Motor neuron (in vitro differentiated cells): ENCODE results near the gene ZNF335. TPM values are rescaled to one million over a fixed set of nuclear protein-coding genes. Genes with fewer than 3 reads are reported as not detected.

Experiments used
- ATAC-seq, 8 experiments: fragments of 200-7000 bp; cut with Tn5 transposase; replicated peaks in 6 of 8; 2 replicates each; pipeline ENCODE4 v1.8.0; 2021; ENCODE audit warnings: mild to moderate bottlenecking in 8 of 8, moderate library complexity in 8 of 8
- H3K27ac ChIP-seq, 2 donors: fragments of 250-450 bp; sonication (Bioruptor Pico); 2 replicates each; pipeline ENCODE4 v1.9.0; 2021; ENCODE audit warnings: antibody characterized with exemption in 2 of 2, mild to moderate bottlenecking in 2 of 2, moderate library complexity in 1 of 2
- H3K4me1 ChIP-seq, 2 donors: fragments of 250-450 bp; sonication (Bioruptor Pico); replicated peaks in 1 of 2; 2 replicates each; pipeline ENCODE4 v1.6.1; 2021; ENCODE audit warnings: antibody characterized with exemption in 2 of 2, mild to moderate bottlenecking in 2 of 2, moderate library complexity in 1 of 2
- H3K4me3 ChIP-seq, 5 donors: fragments of 250-450 bp; sonication (Bioruptor Pico); 2 replicates each; pipeline ENCODE4 v1.9.0; 2021; ENCODE audit warnings: antibody characterized with exemption in 5 of 5, mild to moderate bottlenecking in 5 of 5, moderate library complexity in 4 of 5
- WGBS, 10 experiments: fragments of 450-650 bp; shearing (Covaris generic); methylation state at CpG; one replicate each; pipeline ENCODE4 v1.0.0; 2022; 5-methylcytosine and 5-hydroxymethylcytosine counted together
- in situ Hi-C, 9 experiments: fragments of 400-800 bp; cut with MboI; loops; one replicate each; pipeline ENCODE4 v1.15.0; 2021; ENCODE audit warnings: low sequenced_read_pairs in 9 of 9, low pct_unique_long_range_greater_than_20kb in 2 of 9; ENCODE audit not compliant: unreplicated experiment in 9 of 9
- total RNA-seq, 8 experiments: library from RNA; unstranded; fragments of 300-600 nt; gene quantifications; 2 replicates each; pipeline versions ENCODE4 v1.2.3 to v1.2.4, GENCODE V29; 2022

ZNF335 gene
- total RNA-seq, 8 experiments from 2014 or later, result 7.3 to 21.9 (median 12.1) TPM

DNA sequence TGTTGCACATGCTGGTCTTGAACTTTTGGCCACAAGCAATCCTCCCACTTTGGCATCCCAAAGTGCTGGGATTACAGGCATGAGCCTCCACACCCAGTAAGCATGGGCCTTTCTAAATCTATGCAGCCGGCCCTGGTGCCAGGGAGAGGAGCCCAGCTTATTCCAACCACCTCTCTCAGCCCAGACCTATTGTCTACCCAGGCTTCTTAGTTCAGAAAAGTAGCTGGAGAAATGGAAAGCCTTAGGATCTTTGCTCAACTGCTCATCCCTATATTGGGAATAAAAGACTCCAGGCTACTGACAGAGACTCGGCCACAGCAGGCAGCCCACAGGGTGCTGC lies 45.3 kb downstream of the ZNF335 start:
- ATAC-seq, result no peak
- WGBS, 10 experiments, result 83 to 100% methylated on average over 1 of the region's 2 CpGs; no CpG with 5 or more reads in 8 of the 10 experiments
- in situ Hi-C loops, result no loop called here

GRCh38 chr20:45925821-45926506 lies 46.0 kb downstream of the ZNF335 start:
- no peak for ATAC-seq
- WGBS, 10 experiments, result 50 to 97% (median 64%) methylated on average over 1 to 7 of the region's 9 CpGs; no CpG with 5 or more reads in 2 of the 10 experiments
- H3K27ac ChIP-seq, result no peak overlapping the region
- in situ Hi-C loops, result no loop called here
- H3K4me1 ChIP-seq, result no peaks in the 10 kb centered on the region
- no peak overlapping the region for H3K4me3 ChIP-seq

More for the DNA sequence above, 45.3 kb downstream of the ZNF335 start:
- H3K27ac ChIP-seq, result no peak overlapping the region
- no peak overlapping the region for H3K4me3 ChIP-seq
- no peaks in the 10 kb centered on the region for H3K4me1 ChIP-seq

- no peak overlapping the region for H3K4me3 ChIP-seq
- 0 to 100% (median 50%) methylated on average over 1 to 12 of the region's 21 CpGs; no CpG with 5 or more reads in 1 of the 10 experiments for WGBS, 10 experiments
- no peaks in the 10 kb centered on the region for H3K4me1 ChIP-seq
- H3K27ac ChIP-seq, result no peak overlapping the region
- peak in 4 of 8 experiments; percentile 21 to 78 (median 68) for ATAC-seq
- in situ Hi-C loops, result no loop called here
These were observed 47.4 kb downstream of the ZNF335 start for GRCh38 chr20:45924391-45925261.

GRCh38 chr20:45921337-45922189 lies 50.4 kb downstream of the ZNF335 start:
- Histone ChIP-seq H3K4me3 (no peak overlapping the region), H3K4me1 (no peaks in the 10 kb centered on the region), H3K27ac (no peak overlapping the region)
- no peak for ATAC-seq
- 0 to 100% (median 85%) methylated on average over 1 to 9 of the region's 11 CpGs; no CpG with 5 or more reads in 2 of the 10 experiments for WGBS, 10 experiments
- in situ Hi-C loops, result no loop called here

DNA sequence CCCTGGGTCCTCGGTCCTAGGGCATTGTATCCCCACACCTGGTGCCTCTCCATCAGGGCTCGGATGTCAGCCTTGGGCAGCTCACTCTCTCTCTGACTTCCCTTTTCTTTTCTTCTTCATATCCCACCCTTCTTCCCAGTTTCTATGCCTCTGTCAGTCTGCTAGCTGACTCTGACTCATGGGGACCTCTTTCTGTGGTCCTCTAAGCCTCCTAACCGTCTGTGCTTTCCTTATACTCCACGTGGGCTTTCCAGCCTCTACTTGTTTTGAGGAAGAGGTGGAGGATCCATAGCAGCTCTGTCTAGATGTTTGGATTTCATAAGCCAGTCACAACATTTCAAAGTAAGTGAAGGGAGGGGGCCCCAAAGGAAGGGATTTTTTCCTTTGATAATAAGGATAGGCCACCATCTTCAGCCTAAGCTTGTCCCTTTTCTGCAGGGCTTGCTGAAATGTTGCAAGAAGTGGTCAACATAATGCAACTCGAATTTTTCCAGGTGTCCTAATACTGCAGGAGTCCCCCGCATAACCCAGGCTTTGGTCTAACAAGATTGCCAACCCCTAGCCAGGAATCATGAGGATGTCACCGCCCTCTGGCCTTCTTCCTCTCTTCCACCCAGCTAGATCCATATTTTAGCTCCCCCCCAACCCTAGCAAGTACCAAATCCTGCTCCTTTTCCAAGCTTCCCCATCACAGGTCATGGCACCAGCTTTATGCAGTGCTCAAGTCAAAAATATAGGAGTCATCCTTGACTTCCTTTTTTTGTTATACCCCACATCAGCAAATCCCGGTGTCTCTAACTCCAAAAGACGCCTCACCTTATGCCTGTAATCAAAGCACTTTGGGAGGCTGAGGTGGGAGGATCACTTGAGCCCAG lies 51.3 kb downstream of the ZNF335 start:
- Histone ChIP-seq H3K4me1 (no peaks in the 10 kb centered on the region), H3K27ac (no peak overlapping the region), H3K4me3 (no peak overlapping the region)
- WGBS, 10 experiments, result 40 to 77% (median 69%) methylated on average over 1 to 7 of the region's 9 CpGs; no CpG with 5 or more reads in 1 of the 10 experiments
- no peak for ATAC-seq
- in situ Hi-C loops, result no loop called here

DNA sequence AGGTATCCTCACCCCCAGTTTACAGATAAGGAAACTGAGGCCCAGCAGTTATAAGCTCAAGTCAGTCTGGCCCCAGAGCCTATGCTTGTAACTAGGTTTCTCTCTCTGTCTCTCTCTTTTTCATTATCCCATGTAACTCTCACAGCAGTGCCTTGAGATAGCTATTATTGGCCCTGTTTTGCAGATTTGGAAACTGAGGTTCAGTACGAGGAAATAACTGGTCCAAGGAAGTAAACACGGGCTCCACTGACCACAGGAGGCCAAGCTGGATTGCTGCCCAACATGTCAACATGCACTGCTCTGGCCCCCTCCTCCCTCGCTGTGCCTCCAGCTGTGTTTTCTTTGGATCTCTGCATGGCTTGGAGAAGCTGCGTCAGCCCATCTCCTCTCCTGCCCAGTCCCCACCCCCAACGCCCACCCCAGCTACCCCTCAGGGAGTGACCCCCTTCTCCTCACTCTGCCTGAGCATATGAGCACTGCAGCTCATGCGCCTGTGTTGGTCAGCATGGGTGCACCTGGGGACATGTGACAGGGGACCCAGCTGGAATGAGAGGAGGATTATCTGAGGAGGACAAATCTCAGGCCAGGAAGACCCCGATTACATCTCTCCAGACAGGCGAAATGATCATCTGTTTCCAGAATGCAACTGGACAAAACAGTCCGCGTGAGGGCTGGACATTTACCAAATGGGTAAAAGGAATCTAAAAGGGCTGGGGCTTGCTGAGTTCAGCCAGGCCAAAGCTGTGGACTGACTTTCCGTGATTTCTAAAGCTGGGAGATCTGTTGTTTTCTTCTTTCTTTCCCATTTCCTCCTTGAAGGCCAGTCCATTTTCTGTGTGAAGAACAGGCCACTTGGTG lies 52.2 kb downstream of the ZNF335 start:
- Histone ChIP-seq H3K4me1 (no peaks in the 10 kb centered on the region), H3K27ac (no peak overlapping the region), H3K4me3 (no peak overlapping the region)
- 0 to 83% (median 60%) methylated on average over 1 to 4 of the region's 11 CpGs; no CpG with 5 or more reads in 1 of the 10 experiments for WGBS, 10 experiments
- in situ Hi-C loops, result no loop called here
- ATAC-seq, result peak in 5 of 8 experiments; percentile 21 to 82 (median 36)

DNA sequence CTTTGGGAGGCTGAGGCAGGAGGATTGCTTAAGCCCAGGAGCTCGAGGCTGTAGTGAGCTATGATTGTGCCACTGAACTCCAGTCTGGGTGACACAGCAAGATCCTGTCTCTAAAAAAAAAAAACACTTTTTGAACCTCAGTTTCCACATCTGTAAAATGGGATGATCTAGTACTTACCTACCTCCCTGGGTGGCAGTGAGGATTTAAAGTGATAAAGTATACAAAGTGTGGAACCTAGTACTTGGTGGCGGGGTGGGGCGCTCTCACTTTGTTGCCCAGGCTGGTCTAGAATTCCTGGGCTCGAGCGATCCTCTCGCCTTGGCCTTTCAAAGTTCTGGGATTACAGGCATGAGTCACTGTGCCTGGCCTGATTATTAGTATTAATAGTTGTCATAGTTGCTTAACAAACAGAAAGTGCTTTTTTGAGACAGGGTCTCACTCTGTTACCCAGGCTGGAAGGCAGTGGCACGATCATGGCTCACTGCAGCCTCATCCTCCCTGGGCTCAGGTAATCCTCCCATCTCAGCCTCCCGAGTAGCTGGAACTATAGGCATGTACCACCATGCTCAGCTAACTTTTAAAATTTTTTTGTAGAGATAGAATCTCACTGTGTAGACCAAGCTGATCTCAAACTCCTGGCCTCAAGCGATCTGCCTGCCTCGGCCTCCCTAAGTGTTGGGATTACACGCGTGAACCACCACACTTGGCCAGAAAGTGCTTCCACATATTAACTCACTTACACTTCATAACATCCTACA lies 53.0 kb downstream of the ZNF335 start:
- 72 to 100% (median 82%) methylated on average over 3 to 7 of the region's 12 CpGs; no CpG with 5 or more reads in 3 of the 10 experiments for WGBS, 10 experiments
- Histone ChIP-seq H3K27ac (no peak overlapping the region), H3K4me3 (no peak overlapping the region), H3K4me1 (no peaks in the 10 kb centered on the region)
- ATAC-seq, result no peak
- in situ Hi-C loops, result no loop called here

DNA sequence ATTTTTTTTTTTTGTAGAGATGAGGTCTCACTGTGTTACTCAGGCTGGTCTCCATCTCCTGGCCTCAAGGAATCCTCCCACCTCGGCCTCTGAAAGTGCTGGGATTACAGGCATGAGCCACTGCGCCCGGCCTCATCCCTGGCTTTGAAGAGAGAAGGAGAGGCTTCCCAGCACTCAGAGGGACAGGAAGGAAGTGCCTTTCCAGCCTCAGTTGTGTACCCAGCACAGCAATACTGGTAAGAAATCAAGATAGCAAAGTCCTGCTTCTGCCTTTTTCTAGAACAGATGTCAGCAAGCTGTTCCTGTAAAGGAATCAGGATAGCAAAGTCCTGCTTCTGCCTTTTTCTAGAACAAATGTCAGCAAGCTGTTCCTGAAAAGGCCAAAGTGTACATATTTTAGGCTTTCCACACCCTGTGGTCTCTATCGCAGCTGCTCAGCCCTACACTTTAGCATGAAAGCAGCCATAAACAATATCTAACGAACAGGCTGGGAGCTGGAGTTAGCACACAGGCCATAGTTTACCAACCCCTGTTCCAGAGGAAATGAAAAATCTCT lies 53.7 kb downstream of the ZNF335 start:
- no peak overlapping the region for H3K27ac ChIP-seq
- H3K4me1 ChIP-seq, result no peaks in the 10 kb centered on the region
- peak in 3 of 8 experiments; percentile 16 to 54 (median 53) for ATAC-seq
- no peak overlapping the region for H3K4me3 ChIP-seq
- in situ Hi-C loops, result no loop called here
- 17 to 100% (median 75%) methylated on average over 1 to 5 of the region's 5 CpGs; no CpG with 5 or more reads in 2 of the 10 experiments for WGBS, 10 experiments

DNA sequence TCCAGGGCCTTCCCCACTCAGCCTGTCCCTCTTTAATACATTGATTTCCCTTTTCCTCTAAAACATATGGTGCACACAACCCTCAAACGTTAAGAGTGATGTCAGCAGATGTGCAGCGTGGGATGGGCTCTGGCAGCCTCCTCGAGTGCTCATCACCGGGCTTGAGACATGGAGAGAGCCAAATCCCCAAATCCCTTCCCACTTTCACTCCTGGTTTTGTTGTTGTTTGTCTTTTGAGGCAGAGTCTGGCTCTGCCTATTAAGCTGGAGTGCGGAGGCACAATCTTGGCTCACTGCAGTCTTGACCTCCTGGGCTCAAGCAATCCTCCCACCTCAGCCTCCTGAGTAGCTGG lies 54.2 kb downstream of the ZNF335 start:
- peaks cover under 1% of the 10 kb centered on the region in 2 donors for H3K4me1 ChIP-seq
- in situ Hi-C loops, result no loop called here
- H3K27ac ChIP-seq, result no peak overlapping the region
- 8 to 90% (median 71%) methylated on average over 1 to 5 of the region's 5 CpGs; no CpG with 5 or more reads in 3 of the 10 experiments for WGBS, 10 experiments
- no peak overlapping the region for H3K4me3 ChIP-seq
- ATAC-seq, result peak in 3 of 8 experiments; percentile 9 to 27 (median 25)

DNA sequence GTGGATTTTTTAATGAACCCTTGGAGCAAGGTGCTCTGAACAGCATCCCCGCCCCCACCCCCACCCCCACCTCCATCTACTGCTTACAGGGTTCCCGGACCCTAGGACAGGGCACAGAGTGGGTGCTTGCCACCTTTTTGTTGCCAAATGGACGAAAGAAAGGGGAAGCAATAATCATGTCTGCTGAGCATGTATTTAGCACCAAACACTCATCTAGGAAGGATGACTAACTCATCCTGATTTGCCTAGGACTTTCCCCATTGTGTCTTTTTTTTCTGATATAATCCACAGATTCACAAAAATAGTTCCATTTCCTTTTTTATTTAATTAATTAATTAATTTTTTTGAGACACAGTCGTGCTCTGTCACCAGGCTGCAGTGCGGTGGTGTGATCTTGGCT lies 58.9 kb downstream of the ZNF335 start:
- in situ Hi-C loops, result no loop called here
- peaks cover 7 to 15% of the 10 kb centered on the region in 2 donors for H3K4me1 ChIP-seq
- 33 to 100% (median 93%) methylated on average over 2 to 3 of the region's 5 CpGs; no CpG with 5 or more reads in 4 of the 10 experiments for WGBS, 10 experiments
- no peak for ATAC-seq
- H3K27ac ChIP-seq, result no peak overlapping the region
- no peak overlapping the region for H3K4me3 ChIP-seq

GRCh38 chr20:45912344-45912682 lies 59.7 kb downstream of the ZNF335 start:
- no peak for ATAC-seq
- H3K4me1 ChIP-seq, result peaks cover 7 to 15% of the 10 kb centered on the region in 2 donors
- H3K4me3 ChIP-seq, result peak overlapping the region; percentile 31 to 50 (median 38)
- in situ Hi-C loops, result no loop called here
- peak overlapping the region; percentile 78 to 84 for H3K27ac ChIP-seq
- WGBS, 10 experiments, result 0 to 80% (median 38%) methylated on average over 1 to 4 of the region's 4 CpGs; no CpG with 5 or more reads in 4 of the 10 experiments
